HEK293 (cell line): ENCODE data around the gene STYX.
A peak's percentile ranks its signal among the peaks of the same experiment; 100 is the strongest.

Source experiments
- CTCF ChIP-seq: fragments of 450-650 bp; formaldehyde crosslinking; IDR thresholded peaks from 2 replicates; pipeline ENCODE4 v1.5.1; 2016; ENCODE audit warnings: missing biosample characterization, missing genetic modification characterization
- HOXC10 ChIP-seq: sonication (generic); formaldehyde crosslinking; IDR thresholded peaks from 2 replicates; pipeline ENCODE4 v1.8.1; 2023; ENCODE audit warnings: mild to moderate bottlenecking, missing genetic modification reagents
- MZF1 ChIP-seq: fragments of 450-650 bp; formaldehyde crosslinking; IDR thresholded peaks from 2 replicates; pipeline ENCODE4 v1.5.1; 2017; ENCODE audit warnings: missing biosample characterization, missing genetic modification characterization, borderline replicate concordance
- PRDM1 ChIP-seq: fragments of 450-650 bp; formaldehyde crosslinking; IDR thresholded peaks from 2 replicates; pipeline ENCODE4; 2016; ENCODE audit warnings: missing biosample characterization, missing genetic modification characterization
- WT1 ChIP-seq: fragments of 450-650 bp; formaldehyde crosslinking; IDR thresholded peaks from 2 replicates; pipeline ENCODE4 v1.5.1; 2016; ENCODE audit warnings: missing biosample characterization, missing genetic modification characterization
- ZBTB20 ChIP-seq: fragments of 450-650 bp; formaldehyde crosslinking; IDR thresholded peaks from 2 replicates; pipeline ENCODE4 v1.5.1; 2016; ENCODE audit warnings: missing biosample characterization, missing genetic modification characterization
- ZFP41 ChIP-seq: fragments of 450-650 bp; formaldehyde crosslinking; IDR thresholded peaks from 2 replicates; pipeline ENCODE4 v1.5.1; 2016; ENCODE audit warnings: missing biosample characterization, missing genetic modification characterization, borderline replicate concordance
- ZNF114 ChIP-seq: fragments of 450-650 bp; formaldehyde crosslinking; IDR thresholded peaks from 2 replicates; pipeline ENCODE4 v1.5.0; 2017; ENCODE audit warnings: missing biosample characterization, missing genetic modification characterization
- ZNF175 ChIP-seq: fragments of 450-650 bp; formaldehyde crosslinking; IDR thresholded peaks from 2 replicates; pipeline ENCODE4 v1.5.1; 2016; ENCODE audit warnings: missing biosample characterization, missing genetic modification characterization
- ZNF2 ChIP-seq: fragments of 450-650 bp; formaldehyde crosslinking; IDR thresholded peaks from 2 replicates; pipeline ENCODE4 v1.5.1; 2016; ENCODE audit warnings: missing biosample characterization, missing genetic modification characterization
- ZNF274 ChIP-seq, 2 experiments: fragments of 200-500 bp in 1 of 2; fragments of 450-650 bp in 1 of 2; sonication (Bioruptor generic) in 1 of 2; formaldehyde crosslinking in 1 of 2; IDR thresholded peaks; 2 replicates each; pipeline versions ENCODE4 v1.5.1 to v1.6.1; 2014 to 2016; ENCODE audit warnings: borderline replicate concordance in 1 of 2, inconsistent platforms in 1 of 2, low read length in 1 of 2, missing biosample characterization in 1 of 2, missing genetic modification characterization in 1 of 2

- TF ChIP-seq ZBTB20 (no peak), ZNF114 (tag by site-specific recombination) (no peak), CTCF (tag by site-specific recombination) (no peak), HOXC10 (CRISPR knock-in tag) (no peak), ZNF274 (IDR thresholded peaks at IDR 0.05; ENCODE audit: low read length) (no peak), ZNF274 (tag by site-specific recombination; IDR thresholded peaks at IDR 0.05; ENCODE audit: borderline replicate concordance) (no peak), PRDM1 (tag by site-specific recombination) (peak; percentile 41), WT1 (tag by site-specific recombination) (no peak), ZNF2 (no peak), ZFP41 (tag by site-specific recombination) (no peak), ZNF175 (tag by site-specific recombination) (no peak), MZF1 (tag by site-specific recombination) (no peak)
Measured at GRCh38 chr14:52730709-52731111, 744 bp downstream of the STYX start.
